HEK293 (cell line): ENCODE data around the gene PPP1R27.

Experiments used
- CTCF ChIA-PET: fragments of 350-600 bp; formaldehyde crosslinking; extraction: SDS; loops from one replicate; lab custom pipeline; 2021; ENCODE audit warnings: antibody characterized with exemption; lab: Yijun Ruan, JAX
- POLR2A ChIA-PET: fragments of 300-600 bp; formaldehyde crosslinking; extraction: SDS; loops from one replicate; lab custom pipeline; 2020; ENCODE audit warnings: antibody characterized with exemption, inconsistent platforms; lab: Yijun Ruan, JAX
- H3K27ac ChIP-seq: fragments of 200-500 bp; sonication (Bioruptor generic); 2 replicates; pipeline ENCODE4 v1.5.1; 2014; ENCODE audit warnings: low read depth, low read length, control low read depth, inconsistent platforms; ENCODE audit errors: extremely low read depth
- H3K36me3 ChIP-seq, 2 experiments: fragments of 200-500 bp in 1 of 2; sonication (Bioruptor generic) in 1 of 2; 1 replicate in 1 of 2; 2 replicates in 1 of 2; pipeline ENCODE4 v1.5.1; 2014 to 2017; ENCODE audit warnings: inconsistent platforms in 2 of 2, low read length in 2 of 2; ENCODE audit not compliant: control insufficient read depth in 2 of 2, insufficient read depth in 1 of 2
- H3K4me1 ChIP-seq: fragments of 200-500 bp; sonication (Bioruptor generic); 2 replicates; pipeline ENCODE4 v1.5.1; 2014; ENCODE audit warnings: mild to moderate bottlenecking, low read length, inconsistent platforms; ENCODE audit not compliant: control insufficient read depth, insufficient read depth
- H3K4me3 ChIP-seq: 2 replicates; pipeline ENCODE4 v1.5.1; 2011; ENCODE audit warnings: low read depth, mild to moderate bottlenecking, control low read depth, low read length, moderate library complexity
- H3K9me3 ChIP-seq: fragments of 200-500 bp; sonication (Bioruptor generic); 2 replicates; pipeline ENCODE4 v1.5.1; 2014; ENCODE audit warnings: low read depth, low read length, inconsistent platforms; ENCODE audit not compliant: control insufficient read depth, insufficient read depth
- BCL11A ChIP-seq: fragments of 450-650 bp; formaldehyde crosslinking; IDR thresholded peaks from 2 replicates; pipeline ENCODE4 v1.5.1; 2016; ENCODE audit warnings: low read depth, missing biosample characterization, missing genetic modification characterization
- GLIS1 ChIP-seq: fragments of 450-650 bp; formaldehyde crosslinking; IDR thresholded peaks from 2 replicates; pipeline ENCODE4 v1.5.1; 2016; ENCODE audit warnings: missing biosample characterization, missing genetic modification characterization
- IKZF3 ChIP-seq: fragments of 450-650 bp; IDR thresholded peaks from 2 replicates; pipeline ENCODE4 v1.5.0; 2018; ENCODE audit warnings: missing biosample characterization, mild to moderate bottlenecking, missing genetic modification characterization, moderate library complexity
- KLF1 ChIP-seq: fragments of 450-650 bp; formaldehyde crosslinking; IDR thresholded peaks from 2 replicates; pipeline ENCODE4 v1.5.1; 2016; ENCODE audit warnings: missing biosample characterization, missing genetic modification characterization
- TRIM28 ChIP-seq: IDR thresholded peaks from 2 replicates; pipeline ENCODE4 v1.6.1; 2011; ENCODE audit warnings: low read length, control low read depth, borderline replicate concordance
- TSHZ1 ChIP-seq: fragments of 450-650 bp; formaldehyde crosslinking; IDR thresholded peaks from 2 replicates; pipeline ENCODE4 v1.5.1; 2016; ENCODE audit warnings: missing biosample characterization, missing genetic modification characterization, borderline replicate concordance
- ZIC2 ChIP-seq: fragments of 450-650 bp; formaldehyde crosslinking; IDR thresholded peaks from 2 replicates; pipeline ENCODE4 v1.5.1; 2016; ENCODE audit warnings: missing biosample characterization, missing genetic modification characterization
- ZNF211 ChIP-seq: fragments of 450-650 bp; formaldehyde crosslinking; IDR thresholded peaks from 2 replicates; pipeline ENCODE4 v1.5.1; 2016; ENCODE audit warnings: low read depth, missing biosample characterization, missing genetic modification characterization
- ZNF223 ChIP-seq: fragments of 450-650 bp; formaldehyde crosslinking; IDR thresholded peaks from 2 replicates; pipeline ENCODE4 v1.5.1; 2016; ENCODE audit warnings: missing biosample characterization, missing genetic modification characterization
- ZNF473 ChIP-seq: fragments of 450-650 bp; formaldehyde crosslinking; IDR thresholded peaks from 2 replicates; pipeline ENCODE4 v1.5.1; 2017; ENCODE audit warnings: missing biosample characterization, missing genetic modification characterization
- ZNF670 ChIP-seq: fragments of 450-650 bp; formaldehyde crosslinking; IDR thresholded peaks from 2 replicates; pipeline ENCODE4 v1.5.1; 2016; ENCODE audit warnings: missing biosample characterization, missing genetic modification characterization, low read depth
- ZSCAN4 ChIP-seq: fragments of 450-650 bp; formaldehyde crosslinking; IDR thresholded peaks from 2 replicates; pipeline ENCODE4 v1.5.1; 2017; ENCODE audit warnings: missing biosample characterization, missing genetic modification characterization
- TF ChIP-seq, protein P1 (sequence below): fragments of 450-650 bp; formaldehyde crosslinking; IDR thresholded peaks from 2 replicates; pipeline ENCODE4 v1.5.1; 2016; ENCODE audit warnings: missing biosample characterization, missing genetic modification characterization
- TF ChIP-seq, protein P2 (sequence below): fragments of 450-650 bp; formaldehyde crosslinking; IDR thresholded peaks from 2 replicates; pipeline ENCODE4 v1.5.1; 2016; ENCODE audit warnings: missing biosample characterization, missing genetic modification characterization

Gene PPP1R27

GRCh38 chr17:81802048-81802758 lies 32.6 kb downstream of the PPP1R27 start:
- no peak overlapping the region for H3K4me3 ChIP-seq
- TF ChIP-seq ZNF223 (tag by site-specific recombination) (no peak), BCL11A (peak; percentile 59; the same call in 1 of the 2 replicates), GLIS1 (tag by site-specific recombination) (peak; percentile 71), ZNF670 (tag by site-specific recombination) (no peak)
- POLR2A ChIA-PET: no interaction called here
- H3K36me3 ChIP-seq: no peaks in the 10 kb centered on the region
- no peak overlapping the region for H3K27ac ChIP-seq
- peaks cover 2% of the 10 kb centered on the region; the same call in 1 of the 2 replicates for H3K4me1 ChIP-seq
- CTCF ChIA-PET: interaction anchor here (0.7 kb wide), 1 partner anchor 20 kb away, joined by 4 read pairs; no protein-coding TSS in a partner anchor
- H3K9me3 ChIP-seq: no peaks in the 10 kb centered on the region

DNA sequence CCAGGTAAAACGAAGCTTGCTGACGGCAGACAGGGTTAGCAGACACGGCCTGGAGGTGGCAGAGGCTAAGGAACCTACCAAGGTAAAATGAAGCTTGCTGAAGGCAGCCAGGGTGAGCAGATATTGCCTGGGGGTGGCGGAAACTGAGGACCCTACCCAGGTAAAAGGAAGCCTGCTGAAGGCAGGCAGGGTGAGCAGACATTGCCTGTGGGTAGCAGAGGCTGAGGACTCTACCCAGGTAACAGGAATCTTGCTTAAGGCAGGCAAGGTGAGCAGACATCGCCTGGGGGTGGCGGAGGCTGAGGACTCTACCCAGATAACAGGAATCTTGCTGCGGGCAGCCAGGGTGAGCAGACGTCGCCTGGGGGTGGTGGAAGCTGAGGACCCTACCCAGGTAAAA lies 33.5 kb downstream of the PPP1R27 start:
- Histone ChIP-seq H3K4me1 (peaks cover 2% of the 10 kb centered on the region; the same call in 1 of the 2 replicates), H3K9me3 (no peaks in the 10 kb centered on the region), H3K27ac (no peak overlapping the region), H3K36me3 (no peaks in the 10 kb centered on the region), H3K4me3 (no peak overlapping the region)
- TF ChIP-seq, protein P1, sequence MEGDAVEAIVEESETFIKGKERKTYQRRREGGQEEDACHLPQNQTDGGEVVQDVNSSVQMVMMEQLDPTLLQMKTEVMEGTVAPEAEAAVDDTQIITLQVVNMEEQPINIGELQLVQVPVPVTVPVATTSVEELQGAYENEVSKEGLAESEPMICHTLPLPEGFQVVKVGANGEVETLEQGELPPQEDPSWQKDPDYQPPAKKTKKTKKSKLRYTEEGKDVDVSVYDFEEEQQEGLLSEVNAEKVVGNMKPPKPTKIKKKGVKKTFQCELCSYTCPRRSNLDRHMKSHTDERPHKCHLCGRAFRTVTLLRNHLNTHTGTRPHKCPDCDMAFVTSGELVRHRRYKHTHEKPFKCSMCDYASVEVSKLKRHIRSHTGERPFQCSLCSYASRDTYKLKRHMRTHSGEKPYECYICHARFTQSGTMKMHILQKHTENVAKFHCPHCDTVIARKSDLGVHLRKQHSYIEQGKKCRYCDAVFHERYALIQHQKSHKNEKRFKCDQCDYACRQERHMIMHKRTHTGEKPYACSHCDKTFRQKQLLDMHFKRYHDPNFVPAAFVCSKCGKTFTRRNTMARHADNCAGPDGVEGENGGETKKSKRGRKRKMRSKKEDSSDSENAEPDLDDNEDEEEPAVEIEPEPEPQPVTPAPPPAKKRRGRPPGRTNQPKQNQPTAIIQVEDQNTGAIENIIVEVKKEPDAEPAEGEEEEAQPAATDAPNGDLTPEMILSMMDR (tag by site-specific recombination): no peak
- TF ChIP-seq TSHZ1 (tag by site-specific recombination) (no peak), ZSCAN4 (no peak), TRIM28 (peak; percentile 20; the same call in 1 of the 2 replicates), ZNF473 (tag by site-specific recombination) (no peak), IKZF3 (no peak), ZNF211 (tag by site-specific recombination) (no peak)
- TF ChIP-seq, protein P2, sequence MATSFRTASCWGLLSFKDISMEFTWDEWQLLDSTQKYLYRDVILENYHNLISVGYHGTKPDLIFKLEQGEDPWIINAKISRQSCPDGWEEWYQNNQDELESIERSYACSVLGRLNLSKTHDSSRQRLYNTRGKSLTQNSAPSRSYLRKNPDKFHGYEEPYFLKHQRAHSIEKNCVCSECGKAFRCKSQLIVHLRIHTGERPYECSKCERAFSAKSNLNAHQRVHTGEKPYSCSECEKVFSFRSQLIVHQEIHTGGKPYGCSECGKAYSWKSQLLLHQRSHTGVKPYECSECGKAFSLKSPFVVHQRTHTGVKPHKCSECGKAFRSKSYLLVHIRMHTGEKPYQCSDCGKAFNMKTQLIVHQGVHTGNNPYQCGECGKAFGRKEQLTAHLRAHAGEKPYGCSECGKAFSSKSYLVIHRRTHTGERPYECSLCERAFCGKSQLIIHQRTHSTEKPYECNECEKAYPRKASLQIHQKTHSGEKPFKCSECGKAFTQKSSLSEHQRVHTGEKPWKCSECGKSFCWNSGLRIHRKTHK (tag by site-specific recombination): no peak
- ChIA-PET POLR2A (no interaction called here), CTCF (no interaction called here)

DNA sequence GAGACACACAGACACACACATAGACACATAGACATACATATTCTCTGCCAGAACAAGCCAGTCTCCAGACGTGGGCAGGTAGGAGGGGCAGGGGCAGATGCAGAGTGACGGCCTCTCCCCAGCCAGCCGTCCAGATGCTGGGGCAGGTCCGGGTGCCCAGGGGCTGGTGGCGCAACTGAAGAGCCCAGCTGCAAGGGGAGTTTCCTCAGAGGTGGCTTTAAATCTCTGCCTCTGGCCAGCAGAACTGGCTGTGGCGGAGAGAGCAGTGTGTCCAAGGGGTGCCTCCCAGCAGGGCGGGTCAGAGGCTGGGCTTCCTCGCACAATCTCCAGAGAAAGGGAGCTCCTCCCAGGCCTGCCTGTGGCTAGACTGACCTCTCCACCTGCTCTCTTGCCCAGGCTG lies 40.3 kb downstream of the PPP1R27 start:
- H3K4me1 ChIP-seq: no peaks in the 10 kb centered on the region
- peak; percentile 22; the same call in 1 of the 2 replicates for TF ChIP-seq KLF1 (tag by site-specific recombination)
- 0 out of 2 replicates have a peak, but pooled peaks have one; percentile 26 for TF ChIP-seq ZSCAN4
- TF ChIP-seq ZIC2 (tag by site-specific recombination): 0 out of 2 replicates have a peak, but pooled peaks have one; percentile 7
- no peak for TF ChIP-seq ZNF211 (tag by site-specific recombination)
- no peak overlapping the region for H3K27ac ChIP-seq
- ChIA-PET CTCF (interaction anchor here (1.3 kb wide), 1 partner anchor 56 kb away, joined by 5 read pairs; no protein-coding TSS in a partner anchor), POLR2A (no interaction called here)
- H3K36me3 ChIP-seq: no peaks in the 10 kb centered on the region; a peak in 1 of 3 replicates
- H3K9me3 ChIP-seq: no peaks in the 10 kb centered on the region
- H3K4me3 ChIP-seq: no peak overlapping the region
